Fibroblast of villous mesenchyme (primary cell): ENCODE results near the gene CACNA1E. TPM values are rescaled to one million over a fixed set of nuclear protein-coding genes. Genes with fewer than 3 reads are reported as not detected.

ENCODE experiments used
- DNase-seq: peaks from one replicate; pipeline ENCODE4 v3.0.0-alpha.2; 2010; ENCODE audit warnings: low read depth
- H3K4me3 ChIP-seq: 2 replicates; pipeline ENCODE4 v1.5.1; 2011; ENCODE audit warnings: low read depth, mild to moderate bottlenecking, low read length
- total RNA-seq: library from RNA; depleted of rRNA; stranded (reverse); fragments of >200 nt; gene quantifications from 2 replicates; pipeline ENCODE4 v1.2.3, GENCODE V29; 2012
- TF ChIP-seq, protein P1 (sequence below): IDR thresholded peaks from 2 replicates; pipeline ENCODE4 v1.5.1; 2012; ENCODE audit warnings: low read depth, mild to moderate bottlenecking, low read length; ENCODE audit not compliant: insufficient read depth

Gene CACNA1E
- total RNA-seq, 1 donor = not detected

- DNase-seq = no peak
- TF ChIP-seq, protein P1, sequence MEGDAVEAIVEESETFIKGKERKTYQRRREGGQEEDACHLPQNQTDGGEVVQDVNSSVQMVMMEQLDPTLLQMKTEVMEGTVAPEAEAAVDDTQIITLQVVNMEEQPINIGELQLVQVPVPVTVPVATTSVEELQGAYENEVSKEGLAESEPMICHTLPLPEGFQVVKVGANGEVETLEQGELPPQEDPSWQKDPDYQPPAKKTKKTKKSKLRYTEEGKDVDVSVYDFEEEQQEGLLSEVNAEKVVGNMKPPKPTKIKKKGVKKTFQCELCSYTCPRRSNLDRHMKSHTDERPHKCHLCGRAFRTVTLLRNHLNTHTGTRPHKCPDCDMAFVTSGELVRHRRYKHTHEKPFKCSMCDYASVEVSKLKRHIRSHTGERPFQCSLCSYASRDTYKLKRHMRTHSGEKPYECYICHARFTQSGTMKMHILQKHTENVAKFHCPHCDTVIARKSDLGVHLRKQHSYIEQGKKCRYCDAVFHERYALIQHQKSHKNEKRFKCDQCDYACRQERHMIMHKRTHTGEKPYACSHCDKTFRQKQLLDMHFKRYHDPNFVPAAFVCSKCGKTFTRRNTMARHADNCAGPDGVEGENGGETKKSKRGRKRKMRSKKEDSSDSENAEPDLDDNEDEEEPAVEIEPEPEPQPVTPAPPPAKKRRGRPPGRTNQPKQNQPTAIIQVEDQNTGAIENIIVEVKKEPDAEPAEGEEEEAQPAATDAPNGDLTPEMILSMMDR = no peak
- no peak overlapping the region for H3K4me3 ChIP-seq
Observed at GRCh38 chr1:181482001-181482430, 1.3 kb upstream of the CACNA1E start.

GRCh38 chr1:181482521-181483284 is 614 bp upstream of the CACNA1E start:
- DNase-seq = no peak
- no peak overlapping the region for H3K4me3 ChIP-seq
- TF ChIP-seq, protein P1 = no peak

DNA sequence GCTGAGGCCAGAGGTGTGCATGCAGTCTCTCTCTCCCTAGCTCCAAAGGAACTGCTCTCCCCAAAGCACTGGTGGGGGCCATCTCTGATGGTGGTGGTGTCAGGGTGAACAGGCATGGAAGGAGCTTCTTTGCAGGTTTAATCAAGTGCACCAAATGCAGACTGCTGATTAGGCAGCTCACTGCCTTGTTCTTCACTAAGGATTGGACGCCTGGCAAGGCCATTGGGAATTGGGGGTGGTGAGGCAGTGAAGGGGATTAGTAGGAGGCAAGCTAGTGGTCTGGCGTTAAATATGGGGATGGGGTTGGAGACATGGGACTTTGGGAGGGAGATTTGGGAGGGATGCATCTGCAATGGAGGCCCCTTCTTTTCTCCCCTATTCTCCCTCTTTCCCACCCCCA is 1.5 kb downstream of the CACNA1E start:
- DNase-seq = no peak
- no peak overlapping the region for H3K4me3 ChIP-seq
- TF ChIP-seq, protein P1 = no peak

DNA sequence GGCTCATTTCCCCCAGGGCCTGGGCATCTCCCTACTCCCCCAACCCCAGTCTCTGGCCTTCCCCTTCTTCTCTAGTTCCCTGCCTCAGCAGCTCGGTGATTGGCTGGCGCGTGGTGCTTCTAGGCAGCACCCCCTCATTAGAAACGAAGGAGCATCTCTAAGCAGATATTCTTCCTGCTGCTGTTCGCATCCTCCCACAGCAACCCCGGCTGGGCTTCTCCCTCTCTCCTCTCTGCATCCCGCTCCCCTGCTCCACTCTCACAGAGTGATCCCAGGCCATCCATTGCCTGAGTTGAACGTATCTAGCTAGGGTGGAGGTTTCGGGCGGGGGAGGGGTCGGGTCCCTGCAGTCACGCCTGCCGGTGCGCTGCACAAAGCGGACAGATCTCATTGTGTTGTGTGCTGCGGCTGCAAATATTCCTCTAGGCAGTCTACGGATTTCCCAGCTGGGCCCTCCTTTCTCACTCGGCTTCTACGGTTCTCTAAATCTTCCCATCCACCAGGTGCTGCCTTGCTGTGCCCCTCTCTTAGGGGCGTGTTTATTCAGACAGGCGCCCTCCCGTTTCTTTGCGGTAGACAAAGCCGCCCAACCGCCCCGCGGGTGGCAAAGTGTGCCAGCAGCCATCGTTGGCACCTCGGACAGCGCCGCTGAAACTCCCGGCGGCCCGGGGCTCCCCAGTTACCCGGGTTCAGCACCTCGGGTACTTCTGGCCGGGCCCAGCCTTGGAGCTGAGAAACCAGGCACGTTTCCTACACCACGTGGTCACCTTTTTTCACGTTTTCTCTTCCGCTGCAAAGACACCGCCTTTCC is 2.2 kb downstream of the CACNA1E start:
- TF ChIP-seq, protein P1 = no peak
- DNase-seq = no peak
- no peak overlapping the region for H3K4me3 ChIP-seq

DNA sequence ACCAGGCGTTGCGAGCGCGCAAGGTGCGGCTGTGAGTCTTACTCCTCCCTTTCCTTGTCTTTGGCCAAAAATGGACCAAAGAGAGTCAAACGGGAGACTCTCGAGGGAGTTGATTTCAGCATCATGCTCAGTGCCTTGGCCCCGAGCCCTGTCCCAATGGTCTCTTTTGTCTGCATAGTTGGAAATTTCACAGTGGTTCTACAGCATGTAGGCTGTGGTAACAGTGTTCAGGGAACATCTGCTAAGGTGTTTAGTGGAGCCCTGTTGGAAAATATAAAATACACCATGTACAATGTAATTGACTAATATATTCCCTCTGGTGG is 2.7 kb downstream of the CACNA1E start:
- TF ChIP-seq, protein P1 = no peak
- no peak overlapping the region for H3K4me3 ChIP-seq
- DNase-seq = no peak

- H3K4me3 ChIP-seq = no peak overlapping the region
- TF ChIP-seq, protein P1 = no peak
- no peak for DNase-seq
Observed at GRCh38 chr1:181488866-181489265, 5.5 kb downstream of the CACNA1E start.

- no peak overlapping the region for H3K4me3 ChIP-seq
- TF ChIP-seq, protein P1 = no peak
- DNase-seq = no peak
Observed at GRCh38 chr1:181490276-181490675, 7.0 kb downstream of the CACNA1E start.
